GM23338 (cell line): ENCODE results near the gene PTPRF. TPM values are rescaled to one million over a fixed set of nuclear protein-coding genes. Genes with fewer than 3 reads are reported as not detected.

Source experiments
- ETS1 ChIP-seq: IDR thresholded peaks from 2 replicates; pipeline ENCODE4 v1.6.1; 2016; ENCODE audit warnings: antibody characterized with exemption
- JUNB ChIP-seq: IDR thresholded peaks from one replicate; pipeline ENCODE4 v1.6.1; 2016; ENCODE audit warnings: antibody characterized with exemption; ENCODE audit not compliant: unreplicated experiment
- POLR2AphosphoS5 ChIP-seq: IDR thresholded peaks from 2 replicates; pipeline ENCODE4 v1.6.1; 2016; ENCODE audit warnings: antibody characterized with exemption, low read depth
- ZNF114 ChIP-seq: fragments of 250-450 bp; sonication (Bioruptor Pico); IDR thresholded peaks from 2 replicates; pipeline ENCODE4 v1.5.0; 2020; ENCODE audit warnings: mild to moderate bottlenecking, moderate library complexity
- ZNF331 ChIP-seq: fragments of 250-450 bp; sonication (Bioruptor Pico); IDR thresholded peaks from 2 replicates; pipeline ENCODE4 v1.5.0; 2020; ENCODE audit warnings: low read depth, mild to moderate bottlenecking, moderate library complexity
- ZNF462 ChIP-seq: fragments of 250-450 bp; sonication (Bioruptor Pico); IDR thresholded peaks from 2 replicates; pipeline ENCODE4 v1.5.0; 2020; ENCODE audit warnings: mild to moderate bottlenecking, moderate library complexity
- polyA plus RNA-seq: library from polyadenylated mRNA; unstranded; fragments of >200 nt; fragmentation: Nextera tagmentation; extraction: Ambion mirVana; gene quantifications from 2 replicates; pipeline ENCODE4 v1.2.1, GENCODE V29; 2016
- total RNA-seq: library from RNA; depleted of rRNA; stranded (reverse); fragments of >200 nt; shearing (Covaris generic); gene quantifications from 2 replicates; pipeline ENCODE4 v1.2.3, GENCODE V29; 2014
- TF ChIP-seq, protein P1 (sequence below), 2 experiments: fragments of 200-600 bp in 1 of 2; sonication (generic) in 1 of 2; conservative IDR thresholded peaks; 2 replicates each; pipeline versions ENCODE4 v1.5.1 to v1.6.1; 2016 to 2017; ENCODE audit warnings: antibody characterized with exemption in 2 of 2, low read depth in 2 of 2, mild to moderate bottlenecking in 2 of 2, moderate library complexity in 1 of 2

PTPRF gene
- total and polyA plus RNA-seq, 2 experiments from 2014 or later: 52.4 to 173 TPM

GRCh38 chr1:43526002-43526401 is 4.7 kb upstream of the PTPRF start (continued):
- no peak for TF ChIP-seq ZNF462 (CRISPR knock-in tag)
- TF ChIP-seq POLR2AphosphoS5: no peak
- no peak for TF ChIP-seq ZNF331
- TF ChIP-seq, protein P1, sequence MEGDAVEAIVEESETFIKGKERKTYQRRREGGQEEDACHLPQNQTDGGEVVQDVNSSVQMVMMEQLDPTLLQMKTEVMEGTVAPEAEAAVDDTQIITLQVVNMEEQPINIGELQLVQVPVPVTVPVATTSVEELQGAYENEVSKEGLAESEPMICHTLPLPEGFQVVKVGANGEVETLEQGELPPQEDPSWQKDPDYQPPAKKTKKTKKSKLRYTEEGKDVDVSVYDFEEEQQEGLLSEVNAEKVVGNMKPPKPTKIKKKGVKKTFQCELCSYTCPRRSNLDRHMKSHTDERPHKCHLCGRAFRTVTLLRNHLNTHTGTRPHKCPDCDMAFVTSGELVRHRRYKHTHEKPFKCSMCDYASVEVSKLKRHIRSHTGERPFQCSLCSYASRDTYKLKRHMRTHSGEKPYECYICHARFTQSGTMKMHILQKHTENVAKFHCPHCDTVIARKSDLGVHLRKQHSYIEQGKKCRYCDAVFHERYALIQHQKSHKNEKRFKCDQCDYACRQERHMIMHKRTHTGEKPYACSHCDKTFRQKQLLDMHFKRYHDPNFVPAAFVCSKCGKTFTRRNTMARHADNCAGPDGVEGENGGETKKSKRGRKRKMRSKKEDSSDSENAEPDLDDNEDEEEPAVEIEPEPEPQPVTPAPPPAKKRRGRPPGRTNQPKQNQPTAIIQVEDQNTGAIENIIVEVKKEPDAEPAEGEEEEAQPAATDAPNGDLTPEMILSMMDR (conservative IDR thresholded peaks at IDR 0.05; ENCODE audit: low read depth in 2 of 2): no peak
- no peak for TF ChIP-seq ZNF114 (CRISPR knock-in tag)
- no peak for TF ChIP-seq JUNB
- TF ChIP-seq ETS1: no peak
